Left ventricle myocardium inferior (tissue), 1 donor: ENCODE measurements around the gene EFNA2. TPM values are rescaled to one million over a fixed set of nuclear protein-coding genes. Genes with fewer than 3 reads are reported as not detected.

Experiments
- DNase-seq: peaks from one replicate; pipeline ENCODE4 v3.0.0-alpha.2; 2020
- H3K27ac ChIP-seq: fragments of 200-600 bp; replicated peaks from 2 replicates; pipeline ENCODE4 v1.8.0; 2021
- H3K27me3 ChIP-seq: fragments of 200-600 bp; 2 replicates; pipeline ENCODE4 v1.8.0; 2021; ENCODE audit warnings: low read depth
- H3K36me3 ChIP-seq: fragments of 200-600 bp; 2 replicates; pipeline ENCODE4 v1.8.0; 2021
- H3K4me1 ChIP-seq: fragments of 200-600 bp; 2 replicates; pipeline ENCODE4 v1.8.0; 2021
- H3K4me3 ChIP-seq: fragments of 200-600 bp; 2 replicates; pipeline ENCODE4 v1.8.0; 2021; ENCODE audit warnings: mild to moderate bottlenecking, moderate library complexity
- H3K9me3 ChIP-seq: fragments of 200-600 bp; replicated peaks from 2 replicates; pipeline ENCODE4 v1.8.0; 2021
- CTCF ChIP-seq: fragments of 200-600 bp; IDR thresholded peaks from 2 replicates; pipeline ENCODE4 v1.8.0; 2021; ENCODE audit warnings: antibody characterized with exemption, mild to moderate bottlenecking, borderline replicate concordance
- intact Hi-C: fragments of 100-400 bp; cut with micrococcal nuclease; formaldehyde crosslinking; loops from one replicate; pipeline ENCODE4 v1.11.0; 2022
- total RNA-seq: library from RNA; stranded (reverse); fragmentation: NEBNext Ultra II Directional; extraction: Animal tissue kit (Norgen Biotek cat#: 25700); gene quantifications from one replicate; pipeline ENCODE4 v1.2.1, GENCODE V29; 2021
- donor health status: DM: no; HTN: yes; CAD: no; lungs with severe emphysema.

The EFNA2 gene
- total RNA-seq, 1 donor from 2014 or later, result not detected

GRCh38 chr19:1336079-1336684, 50.5 kb downstream of the EFNA2 start:
- no peaks in the 10 kb centered on the region for H3K9me3 ChIP-seq
- DNase-seq, result no peak
- H3K4me3 ChIP-seq, result no peak overlapping the region
- H3K4me1 ChIP-seq, result no peaks in the 10 kb centered on the region
- no peak overlapping the region for H3K27ac ChIP-seq
- intact Hi-C loops, result no loop called here
- TF ChIP-seq CTCF, result no peak
- no peaks in the 10 kb centered on the region for H3K36me3 ChIP-seq
- H3K27me3 ChIP-seq, result peaks cover 53% of the 10 kb centered on the region

GRCh38 chr19:1340681-1341469, 55.2 kb downstream of the EFNA2 start:
- no peak for TF ChIP-seq CTCF
- Histone ChIP-seq H3K9me3 (no peaks in the 10 kb centered on the region), H3K4me1 (no peaks in the 10 kb centered on the region), H3K27me3 (peaks cover 38% of the 10 kb centered on the region), H3K27ac (no peak overlapping the region), H3K4me3 (no peak overlapping the region), H3K36me3 (no peaks in the 10 kb centered on the region)
- no peak for DNase-seq
- intact Hi-C loops, result no loop called here

GRCh38 chr19:1343041-1343440, 57.4 kb downstream of the EFNA2 start:
- Histone ChIP-seq H3K36me3 (no peaks in the 10 kb centered on the region), H3K4me3 (no peak overlapping the region), H3K9me3 (no peaks in the 10 kb centered on the region), H3K27me3 (peaks cover 45% of the 10 kb centered on the region), H3K4me1 (no peaks in the 10 kb centered on the region), H3K27ac (no peak overlapping the region)
- intact Hi-C loops, result no loop called here
- no peak for DNase-seq
- TF ChIP-seq CTCF, result no peak

DNA sequence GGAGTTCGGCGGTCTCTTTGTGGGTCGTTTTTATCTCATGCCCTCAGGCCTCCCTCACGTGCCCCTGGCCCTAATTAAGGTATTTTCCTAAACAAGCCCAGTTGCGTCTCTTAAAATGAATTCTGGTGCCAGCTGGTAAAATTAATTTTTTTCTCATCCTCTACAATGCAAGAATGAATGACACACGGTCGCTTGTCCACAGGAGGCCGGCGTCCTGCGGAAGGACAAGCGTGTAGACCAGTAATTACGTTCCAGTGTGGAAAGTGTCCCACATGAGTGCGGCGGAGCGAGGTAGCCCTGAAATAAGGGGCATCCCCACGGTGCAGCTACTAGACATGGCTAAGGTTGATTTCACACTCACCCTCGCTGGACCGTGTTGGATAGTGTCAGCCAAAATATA, 63.5 kb downstream of the EFNA2 start:
- Histone ChIP-seq H3K9me3 (no peaks in the 10 kb centered on the region), H3K36me3 (no peaks in the 10 kb centered on the region), H3K27me3 (peaks cover 17% of the 10 kb centered on the region), H3K4me3 (no peak overlapping the region), H3K4me1 (peaks cover 6% of the 10 kb centered on the region), H3K27ac (no peak overlapping the region)
- DNase-seq, result no peak
- no peak for TF ChIP-seq CTCF
- intact Hi-C loops, result no loop called here

DNA sequence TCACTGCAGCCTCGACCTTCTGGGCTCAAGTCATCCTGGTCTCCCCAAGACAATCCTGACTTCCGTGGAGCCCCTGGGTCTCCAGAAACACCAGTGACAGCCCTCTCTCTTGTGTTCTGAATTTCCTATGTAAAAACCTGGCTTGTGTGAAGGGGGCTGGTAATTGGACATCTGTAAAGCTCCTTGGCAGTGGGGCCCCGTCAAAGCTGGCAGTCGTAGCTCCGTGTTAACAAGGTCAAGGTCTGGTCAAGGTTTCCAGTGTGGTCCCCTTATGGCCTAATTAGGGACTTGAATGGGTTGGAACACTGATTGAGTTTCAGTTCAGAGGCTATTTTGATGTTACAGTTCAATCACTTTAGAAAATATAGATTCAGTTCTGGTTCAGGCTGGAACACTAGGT, 65.2 kb downstream of the EFNA2 start:
- peaks cover 18% of the 10 kb centered on the region for H3K4me1 ChIP-seq
- H3K36me3 ChIP-seq, result no peaks in the 10 kb centered on the region
- DNase-seq, result no peak
- TF ChIP-seq CTCF, result no peak
- no peak overlapping the region for H3K4me3 ChIP-seq
- intact Hi-C loops, result no loop called here
- H3K27me3 ChIP-seq, result peaks cover 17% of the 10 kb centered on the region
- H3K9me3 ChIP-seq, result no peaks in the 10 kb centered on the region
- no peak overlapping the region for H3K27ac ChIP-seq

Other genes starting within 250 kb of the EFNA2 start
- gene ABCA7, start 245.8 kb upstream of the EFNA2 start, total RNA-seq, result 9.3 TPM
- 4.8 TPM for gene ARHGAP45, start 218.7 kb upstream of the EFNA2 start, total RNA-seq
- 140 TPM for gene POLR2E, start 190.5 kb upstream of the EFNA2 start, total RNA-seq
- 327 TPM for gene GPX4, start 181.9 kb upstream of the EFNA2 start, total RNA-seq
- 16.9 TPM for gene SBNO2, start 111.6 kb upstream of the EFNA2 start, total RNA-seq
- 50.1 TPM for gene STK11, start 80.1 kb upstream of the EFNA2 start, total RNA-seq
- 0.96 TPM for gene CBARP, start 47.9 kb upstream of the EFNA2 start, total RNA-seq
- 501 TPM for gene ATP5F1D, start 44.1 kb upstream of the EFNA2 start, total RNA-seq
- 60.5 TPM for gene MIDN, start 37.3 kb upstream of the EFNA2 start, total RNA-seq
- gene CIRBP, start 16.5 kb upstream of the EFNA2 start, total RNA-seq, result 229 TPM
- 12.4 TPM for gene FAM174C, start 10.3 kb upstream of the EFNA2 start, total RNA-seq
- gene NDUFS7, start 98.0 kb downstream of the EFNA2 start, total RNA-seq, result 380 TPM
- gene GAMT, start 115.7 kb downstream of the EFNA2 start, total RNA-seq, result 77.0 TPM
- 81.8 TPM for gene DAZAP1, start 121.7 kb downstream of the EFNA2 start, total RNA-seq
- gene RPS15, start 152.5 kb downstream of the EFNA2 start, total RNA-seq, result 588 TPM
- gene APC2, start 164.2 kb downstream of the EFNA2 start, total RNA-seq, result 0.22 TPM
- 16.1 TPM for gene C19orf25, start 193.3 kb downstream of the EFNA2 start, total RNA-seq
- gene PCSK4, start 204.5 kb downstream of the EFNA2 start, total RNA-seq, result 1.3 TPM
- 1.9 TPM for gene REEP6, start 205.3 kb downstream of the EFNA2 start, total RNA-seq
- 36.8 TPM for gene ADAMTSL5, start 227.1 kb downstream of the EFNA2 start, total RNA-seq
- not detected for gene PLK5, start 238.2 kb downstream of the EFNA2 start, total RNA-seq